Neural cell (in vitro differentiated cells): ENCODE results near the gene ZNF555. TPM values are rescaled to one million over a fixed set of nuclear protein-coding genes. Genes with fewer than 3 reads are reported as not detected.

Source experiments
- H2AFZ ChIP-seq: fragments of 200-600, 300-800 bp; sonication (generic), shearing (Covaris generic); 2 replicates; pipeline ENCODE4 v1.6.0; 2014; ENCODE audit warnings: low read depth, mild to moderate bottlenecking, antibody characterized with exemption, low read length, moderate library complexity
- H3F3A ChIP-seq: fragments of 200-600 bp; shearing (Covaris generic); 2 replicates; pipeline ENCODE4 v1.6.1; 2016; ENCODE audit warnings: mild to moderate bottlenecking, moderate library complexity, mixed read lengths, antibody characterized with exemption, low read length; ENCODE audit not compliant: insufficient read depth, poor library complexity, severe bottlenecking
- H3K27ac ChIP-seq: fragments of 200-600, 300-800 bp; sonication (generic), shearing (Covaris generic); 2 replicates; pipeline ENCODE4 v1.5.1; 2014; ENCODE audit warnings: mild to moderate bottlenecking, low read length, moderate library complexity
- H3K27me3 ChIP-seq: fragments of 300-800, 200-600 bp; sonication (generic), shearing (Covaris generic); 2 replicates; pipeline ENCODE4 v1.6.0; 2014; ENCODE audit warnings: mild to moderate bottlenecking, low read depth, low read length, moderate library complexity; ENCODE audit not compliant: insufficient read depth
- H3K36me3 ChIP-seq: fragments of 300-800, 200-600 bp; sonication (generic), shearing (Covaris generic); 2 replicates; pipeline ENCODE4 v1.5.1; 2014; ENCODE audit warnings: mild to moderate bottlenecking, antibody characterized with exemption, low read length, moderate library complexity; ENCODE audit not compliant: insufficient read depth
- H3K4me2 ChIP-seq: fragments of 300-800, 200-600 bp; sonication (generic), shearing (Covaris generic); 2 replicates; pipeline ENCODE4 v1.6.0; 2014; ENCODE audit warnings: mild to moderate bottlenecking, low read length
- H3K4me3 ChIP-seq: fragments of 300-800, 200-600 bp; sonication (generic), shearing (Covaris generic); 2 replicates; pipeline ENCODE4 v1.5.1; 2014; ENCODE audit warnings: mild to moderate bottlenecking, low read length, moderate library complexity
- H3K79me2 ChIP-seq: fragments of 200-600 bp; shearing (Covaris generic); replicated peaks from 2 replicates; pipeline ENCODE4 v1.6.0; 2014; ENCODE audit warnings: mild to moderate bottlenecking, low read length, moderate library complexity; ENCODE audit not compliant: insufficient read depth
- H3K9ac ChIP-seq: fragments of 300-800, 200-600 bp; sonication (generic), shearing (Covaris generic); 2 replicates; pipeline ENCODE4 v1.6.1; 2016; ENCODE audit warnings: mild to moderate bottlenecking, low read length, mixed read lengths
- H3K9me2 ChIP-seq: fragments of 200-600 bp; shearing (Covaris generic); 2 replicates; pipeline ENCODE4 v1.6.1; 2016; ENCODE audit warnings: mild to moderate bottlenecking, low read length, mixed read lengths; ENCODE audit not compliant: insufficient read depth
- H3K9me3 ChIP-seq: fragments of 200-600, 300-800 bp; sonication (generic), shearing (Covaris generic); 2 replicates; pipeline ENCODE4 v1.6.1; 2016; ENCODE audit warnings: mild to moderate bottlenecking, mixed run types, low read length, moderate library complexity, mixed read lengths
- H4K20me1 ChIP-seq: fragments of 200-600 bp; shearing (Covaris generic); 2 replicates; pipeline ENCODE4 v1.6.1; 2016; ENCODE audit warnings: mild to moderate bottlenecking, mixed run types; ENCODE audit not compliant: insufficient read depth
- CTCF ChIP-seq: fragments of 450-650 bp; IDR thresholded peaks from 2 replicates; pipeline ENCODE4 v1.5.1; 2014; ENCODE audit warnings: antibody characterized with exemption, mild to moderate bottlenecking, moderate library complexity; ENCODE audit not compliant: poor library complexity, severe bottlenecking
- EP300 ChIP-seq: fragments of 450-650 bp; conservative IDR thresholded peaks from 2 replicates; pipeline ENCODE4 v1.6.1; 2014; ENCODE audit warnings: antibody characterized with exemption, mild to moderate bottlenecking, moderate library complexity; ENCODE audit not compliant: poor library complexity, severe bottlenecking
- EZH2 ChIP-seq: fragments of 200-600, 300-800 bp; shearing (Covaris generic), sonication (generic); IDR thresholded peaks from 2 replicates; pipeline ENCODE4 v1.6.1; 2014; ENCODE audit warnings: antibody characterized with exemption, low read length, borderline replicate concordance, mild to moderate bottlenecking; ENCODE audit not compliant: insufficient read depth, poor library complexity, severe bottlenecking
- MXI1 ChIP-seq: fragments of 450-650 bp; conservative IDR thresholded peaks from 2 replicates; pipeline ENCODE4 v1.6.1; 2014; ENCODE audit warnings: antibody characterized with exemption, mild to moderate bottlenecking; ENCODE audit not compliant: poor library complexity, severe bottlenecking
- POLR2AphosphoS5 ChIP-seq: IDR thresholded peaks from 2 replicates; pipeline ENCODE4 v1.6.1; 2012
- RAD21 ChIP-seq: fragments of 450-650 bp; conservative IDR thresholded peaks from 2 replicates; pipeline ENCODE4 v1.6.1; 2014; ENCODE audit warnings: antibody characterized with exemption, mild to moderate bottlenecking, moderate library complexity
- REST ChIP-seq: IDR thresholded peaks from 2 replicates; pipeline ENCODE4 v1.6.1; 2012; ENCODE audit warnings: borderline replicate concordance
- SMC3 ChIP-seq: fragments of 450-650 bp; conservative IDR thresholded peaks from 2 replicates; pipeline ENCODE4 v1.6.1; 2014; ENCODE audit warnings: antibody characterized with exemption, mild to moderate bottlenecking, moderate library complexity; ENCODE audit not compliant: poor library complexity
- TAF1 ChIP-seq: IDR thresholded peaks from 2 replicates; pipeline ENCODE4 v1.6.1; 2012; ENCODE audit warnings: low read depth
- polyA plus RNA-seq: library from polyadenylated mRNA; depleted of rRNA; stranded (reverse); fragments of >200 nt; gene quantifications from 2 replicates; pipeline ENCODE4 v1.2.3, GENCODE V29; 2014

ZNF555 gene
- polyA plus RNA-seq, 1 donor from 2014 or later = 6.5 TPM

- Histone ChIP-seq H3K4me2 (no peak overlapping the region), H3F3A (no peaks in the 10 kb centered on the region), H3K27ac (no peak overlapping the region), H4K20me1 (no peaks in the 10 kb centered on the region), H3K9me3 (no peaks in the 10 kb centered on the region), H3K79me2 (no peaks in the 10 kb centered on the region), H3K9me2 (no peaks in the 10 kb centered on the region), H3K4me3 (no peak overlapping the region), H3K36me3 (no peaks in the 10 kb centered on the region), H3K27me3 (no peaks in the 10 kb centered on the region), H2AFZ (no peak overlapping the region), H3K9ac (no peak overlapping the region)
- TF ChIP-seq CTCF (no peak), SMC3 (no peak), POLR2AphosphoS5 (no peak), MXI1 (no peak), RAD21 (no peak), EP300 (no peak), EZH2 (no peak), REST (no peak), TAF1 (no peak)
These were observed 65.4 kb downstream of the ZNF555 start for GRCh38 chr19:2906631-2907195.

Other genes starting within 250 kb of the ZNF555 start
- gene GNG7, start 138.8 kb upstream of the ZNF555 start, polyA plus RNA-seq = 3.0 and 3.6 TPM in 2 replicates
- 39.8 and 59.1 TPM in 2 replicates for gene DIRAS1, start 120.1 kb upstream of the ZNF555 start, polyA plus RNA-seq
- 56.4 and 72.8 TPM in 2 replicates for gene SLC39A3, start 101.5 kb upstream of the ZNF555 start, polyA plus RNA-seq
- gene SGTA, start 58.2 kb upstream of the ZNF555 start, polyA plus RNA-seq = 80.6 and 93.4 TPM in 2 replicates
- 102 and 113 TPM in 2 replicates for gene THOP1, start 56.0 kb upstream of the ZNF555 start, polyA plus RNA-seq
- gene ZNF554, start 21.6 kb upstream of the ZNF555 start, polyA plus RNA-seq = 22.5 and 24.0 TPM in 2 replicates
- 0.14 and 0.28 TPM in 2 replicates for gene ZNF556, start 25.9 kb downstream of the ZNF555 start, polyA plus RNA-seq
- 3.0 and 5.8 TPM in 2 replicates for gene ZNF57, start 59.5 kb downstream of the ZNF555 start, polyA plus RNA-seq
- 10.2 and 13.0 TPM in 2 replicates for gene ZNF77, start 103.5 kb downstream of the ZNF555 start, polyA plus RNA-seq
- 4.0 and 5.7 TPM in 2 replicates for gene TLE6, start 136.1 kb downstream of the ZNF555 start, polyA plus RNA-seq
- gene TLE2, start 187.8 kb downstream of the ZNF555 start, polyA plus RNA-seq = 7.0 and 9.6 TPM in 2 replicates
- gene TLE5, start 221.0 kb downstream of the ZNF555 start, polyA plus RNA-seq = 153 and 177 TPM in 2 replicates